CD14-positive monocyte (primary cell): Measurements from ENCODE around the gene KCTD16. TPM values are rescaled to one million over a fixed set of nuclear protein-coding genes. Genes with fewer than 3 reads are reported as not detected.

Experiments used
- DNase-seq, 3 donors: peaks; one replicate each; pipeline ENCODE4 v3.0.0-alpha.2; 2011 to 2022
- H2AFZ ChIP-seq: 2 replicates; pipeline ENCODE4 v1.6.0; 2012; ENCODE audit warnings: mild to moderate bottlenecking, low read depth, low read length, inconsistent platforms; ENCODE audit not compliant: insufficient read depth, poor library complexity, severe bottlenecking
- H3K27ac ChIP-seq, 2 donors: 1 replicate in 1 of 2; 2 replicates in 1 of 2; pipeline ENCODE4 v1.5.1; 2012 to 2013; ENCODE audit warnings: low read length in 2 of 2, control low read depth in 1 of 2, inconsistent platforms in 1 of 2, low read depth in 1 of 2, mild to moderate bottlenecking in 1 of 2
- H3K27me3 ChIP-seq, 2 donors: one replicate each; pipeline versions ENCODE4 v1.6.0 to v1.6.1; 2011 to 2013; ENCODE audit warnings: low read length in 2 of 2; ENCODE audit not compliant: control insufficient read depth in 2 of 2, insufficient read depth in 2 of 2
- H3K36me3 ChIP-seq, 2 donors: replicated peaks in 1 of 2; 1 replicate in 1 of 2; 2 replicates in 1 of 2; pipeline versions ENCODE4 v1.5.1 to v1.6.1; 2012 to 2013; ENCODE audit warnings: low read length in 2 of 2, control low read depth in 1 of 2, inconsistent platforms in 1 of 2, mild to moderate bottlenecking in 1 of 2; ENCODE audit not compliant: insufficient read depth in 2 of 2, control insufficient read depth in 1 of 2
- H3K4me1 ChIP-seq, 2 donors: 1 replicate in 1 of 2; 2 replicates in 1 of 2; pipeline versions ENCODE4 v1.5.1 to v1.6.1; 2012 to 2013; ENCODE audit warnings: low read length in 2 of 2, control low read depth in 1 of 2, inconsistent platforms in 1 of 2, mild to moderate bottlenecking in 1 of 2, moderate library complexity in 1 of 2; ENCODE audit not compliant: insufficient read depth in 2 of 2, control insufficient read depth in 1 of 2
- H3K4me2 ChIP-seq: replicated peaks from 2 replicates; pipeline ENCODE3; 2012; ENCODE audit warnings: low read length, moderate library complexity, mild to moderate bottlenecking; ENCODE audit not compliant: poor library complexity, severe bottlenecking; ENCODE audit errors: extremely low read depth
- H3K4me3 ChIP-seq, 3 experiments: fragments of 200-600 bp in 1 of 3; sonication (generic) in 1 of 3; replicated peaks in 1 of 3; 1 replicate in 2 of 3; 2 replicates in 1 of 3; pipeline ENCODE4 v1.5.1; 2011 to 2013; ENCODE audit warnings: low read length in 3 of 3, mild to moderate bottlenecking in 3 of 3, control low read depth in 2 of 3, low read depth in 2 of 3, inconsistent platforms in 1 of 3, moderate library complexity in 1 of 3
- H3K79me2 ChIP-seq: 2 replicates; pipeline ENCODE4 v1.6.0; 2012; ENCODE audit warnings: mild to moderate bottlenecking, control low read depth, inconsistent platforms, low read length, moderate library complexity; ENCODE audit not compliant: insufficient read depth
- H3K9ac ChIP-seq: 2 replicates; pipeline ENCODE4 v1.6.0; 2017; ENCODE audit warnings: low read length, mild to moderate bottlenecking; ENCODE audit not compliant: insufficient read depth, poor library complexity, severe bottlenecking
- H3K9me3 ChIP-seq, 2 donors: replicated peaks in 1 of 2; 1 replicate in 1 of 2; 2 replicates in 1 of 2; pipeline versions ENCODE4 v1.5.1 to v1.6.1; 2012 to 2013; ENCODE audit warnings: low read length in 2 of 2, control low read depth in 1 of 2; ENCODE audit not compliant: control insufficient read depth in 1 of 2, insufficient read depth in 1 of 2
- H4K20me1 ChIP-seq: 2 replicates; pipeline ENCODE4 v1.6.0; 2012; ENCODE audit warnings: mild to moderate bottlenecking, low read length, control low read depth, moderate library complexity; ENCODE audit not compliant: insufficient read depth
- H3K27ac Mint-ChIP-seq, 7 donors: one replicate each; pipeline ENCODE4 v1.8.0; 2020; ENCODE audit warnings: mild to moderate bottlenecking in 7 of 7, mixed read lengths in 7 of 7, moderate library complexity in 6 of 7, inconsistent platforms in 2 of 7
- H3K27me3 Mint-ChIP-seq, 3 donors: one replicate each; pipeline ENCODE4 v1.8.0; 2021 to 2022; ENCODE audit warnings: low read depth in 3 of 3, mild to moderate bottlenecking in 3 of 3, mixed read lengths in 3 of 3, moderate library complexity in 3 of 3, inconsistent platforms in 1 of 3
- H3K36me3 Mint-ChIP-seq, 2 donors: one replicate each; pipeline ENCODE4 v1.8.0; 2020; ENCODE audit warnings: mixed read lengths in 2 of 2, inconsistent platforms in 1 of 2, mild to moderate bottlenecking in 1 of 2
- H3K4me1 Mint-ChIP-seq: one replicate; pipeline ENCODE4 v1.8.0; 2020; ENCODE audit warnings: mild to moderate bottlenecking, mixed read lengths
- H3K4me3 Mint-ChIP-seq, 2 donors: one replicate each; pipeline ENCODE4 v1.8.0; 2020; ENCODE audit warnings: mild to moderate bottlenecking in 2 of 2, mixed read lengths in 2 of 2, moderate library complexity in 1 of 2
- H3K9me3 Mint-ChIP-seq, 7 donors: one replicate each; pipeline ENCODE4 v1.8.0; 2020 to 2022; ENCODE audit warnings: mixed read lengths in 7 of 7, mild to moderate bottlenecking in 6 of 7, moderate library complexity in 6 of 7, inconsistent platforms in 2 of 7
- CTCF ChIP-seq: fragments of 200-600 bp; IDR thresholded peaks from one replicate; pipeline ENCODE4 v1.8.0; 2022; ENCODE audit warnings: antibody characterized with exemption, mild to moderate bottlenecking
- WGBS: methylation state at CpG from one replicate; pipeline ENCODE4 v1.1.5; 2013; ENCODE audit warnings: missing lambda C conversion rate; ENCODE audit not compliant: insufficient coverage; 5-methylcytosine and 5-hydroxymethylcytosine counted together
- intact Hi-C, 2 donors: fragments of 100-400 bp; cut with micrococcal nuclease; formaldehyde crosslinking; loops; one replicate each; pipeline versions ENCODE4 v1.15.0 to v1.15.1; 2023
- polyA plus RNA-seq, 3 donors: library from polyadenylated mRNA; depleted of rRNA in 1 of 3; unstranded in 2 of 3; stranded (reverse) in 1 of 3; fragments of 300-500 nt in 2 of 3; fragments of >200 nt in 1 of 3; fragmentation: Illumina TruSeq in 2 of 3; gene quantifications; 1 replicate in 2 of 3; 2 replicates in 1 of 3; pipeline ENCODE4 v1.2.3, GENCODE V29; 2012 to 2021

The KCTD16 gene
- polyA plus RNA-seq, 3 donors = not detected

- intact Hi-C loops = no loop called here
- H2AFZ ChIP-seq = no peak overlapping the region
- H3K27me3 ChIP-seq = no peaks in the 10 kb centered on the region
- H3K4me1 ChIP-seq = no peaks in the 10 kb centered on the region
- peaks cover 0 to under 1% of the 10 kb centered on the region in 2 donors for H3K9me3 ChIP-seq
- no peaks in the 10 kb centered on the region for H3K36me3 Mint-ChIP-seq
- H3K27ac Mint-ChIP-seq = no peak overlapping the region
- no peaks in the 10 kb centered on the region for H3K36me3 ChIP-seq
- WGBS = no CpG with 5 or more reads among the region's 1 CpG
- H3K9me3 Mint-ChIP-seq = peaks cover 1 to 7% (median 5%) of the 10 kb centered on the region in 7 donors
- no peak overlapping the region for H3K4me3 ChIP-seq
- no peak overlapping the region for H3K27ac ChIP-seq
- H3K4me3 Mint-ChIP-seq = no peak overlapping the region
- no peaks in the 10 kb centered on the region for H4K20me1 ChIP-seq
- H3K4me2 ChIP-seq = no peak overlapping the region
- DNase-seq = no peak
- no peaks in the 10 kb centered on the region for H3K79me2 ChIP-seq
- no peak for TF ChIP-seq CTCF
- H3K4me1 Mint-ChIP-seq = peaks cover 12% of the 10 kb centered on the region
- no peaks in the 10 kb centered on the region for H3K27me3 Mint-ChIP-seq
- no peak overlapping the region for H3K9ac ChIP-seq
These were observed 234.0 kb downstream of the KCTD16 start for GRCh38 chr5:144404672-144405071.

GRCh38 chr5:144405991-144406390 is 235.3 kb downstream of the KCTD16 start:
- no peaks in the 10 kb centered on the region for H3K27me3 ChIP-seq
- no peaks in the 10 kb centered on the region for H3K36me3 Mint-ChIP-seq

More at GRCh38 chr5:144405991-144406390, 235.3 kb downstream of the KCTD16 start:
- Histone ChIP-seq H3K36me3 (no peaks in the 10 kb centered on the region), H2AFZ (no peak overlapping the region), H3K79me2 (no peaks in the 10 kb centered on the region), H3K4me2 (no peak overlapping the region), H4K20me1 (no peaks in the 10 kb centered on the region), H3K4me1 (no peaks in the 10 kb centered on the region), H3K9ac (no peak overlapping the region), H3K4me3 (no peak overlapping the region), H3K9me3 (peaks cover 0 to 4% of the 10 kb centered on the region in 2 donors), H3K27ac (no peak overlapping the region)
- Mint-ChIP-seq H3K4me1 (peaks cover 10% of the 10 kb centered on the region), H3K27ac (no peak overlapping the region), H3K4me3 (no peak overlapping the region), H3K9me3 (peaks cover 1 to 9% (median 7%) of the 10 kb centered on the region in 7 donors), H3K27me3 (no peaks in the 10 kb centered on the region)
- intact Hi-C loops = no loop called here
- DNase-seq = no peak
- 20% methylated on average over 2 of the region's 3 CpGs for WGBS
- no peak for TF ChIP-seq CTCF
